ENCODE measurements around the gene ENOX1. TPM values are rescaled to one million over a fixed set of nuclear protein-coding genes. Genes with fewer than 3 reads are reported as not detected.

ENOX1 gene
- total RNA-seq, 1 donor, result 7.4 TPM

GRCh38 chr13:43307221-43307920, 479.4 kb downstream of the ENOX1 start:
- TF ChIP-seq CTCF (IDR thresholded peaks at IDR 0.05; ENCODE audit: insufficient read depth, low read length), result no peak
- DNase-seq (ENCODE audit: low read depth), result no peak
- H3K4me3 ChIP-seq (ENCODE audit: low read depth, low read length), result no peak overlapping the region

GRCh38 chr13:43306372-43306771, 480.4 kb downstream of the ENOX1 start:
- no peak for DNase-seq (ENCODE audit: low read depth)
- H3K4me3 ChIP-seq (ENCODE audit: low read depth, low read length), result no peak overlapping the region
- no peak for TF ChIP-seq CTCF (IDR thresholded peaks at IDR 0.05; ENCODE audit: insufficient read depth, low read length)

GRCh38 chr13:43305416-43305815, 481.4 kb downstream of the ENOX1 start:
- peak; percentile 35 for DNase-seq (ENCODE audit: low read depth)
- no peak overlapping the region for H3K4me3 ChIP-seq (ENCODE audit: low read depth, low read length)
- no peak for TF ChIP-seq CTCF (IDR thresholded peaks at IDR 0.05; ENCODE audit: insufficient read depth, low read length)

- DNase-seq (ENCODE audit: low read depth), result no peak
- H3K4me3 ChIP-seq (ENCODE audit: low read depth, low read length), result no peak overlapping the region
- TF ChIP-seq CTCF (IDR thresholded peaks at IDR 0.05; ENCODE audit: insufficient read depth, low read length), result no peak
Observed at GRCh38 chr13:43304945-43305344, 481.8 kb downstream of the ENOX1 start.

GRCh38 chr13:43304449-43304848, 482.3 kb downstream of the ENOX1 start:
- TF ChIP-seq CTCF (IDR thresholded peaks at IDR 0.05; ENCODE audit: insufficient read depth, low read length), result no peak
- no peak for DNase-seq (ENCODE audit: low read depth)
- H3K4me3 ChIP-seq (ENCODE audit: low read depth, low read length), result no peak overlapping the region

GRCh38 chr13:43303033-43303729, 483.6 kb downstream of the ENOX1 start:
- TF ChIP-seq CTCF (IDR thresholded peaks at IDR 0.05; ENCODE audit: insufficient read depth, low read length), result peak; percentile 70
- peak; percentile 81 for DNase-seq (ENCODE audit: low read depth)
- H3K4me3 ChIP-seq (ENCODE audit: low read depth, low read length), result no peak overlapping the region
